ENCODE results near the gene GNAQ.
A peak's percentile ranks its signal among the peaks of the same experiment; 100 is the strongest.

Gene GNAQ

DNA sequence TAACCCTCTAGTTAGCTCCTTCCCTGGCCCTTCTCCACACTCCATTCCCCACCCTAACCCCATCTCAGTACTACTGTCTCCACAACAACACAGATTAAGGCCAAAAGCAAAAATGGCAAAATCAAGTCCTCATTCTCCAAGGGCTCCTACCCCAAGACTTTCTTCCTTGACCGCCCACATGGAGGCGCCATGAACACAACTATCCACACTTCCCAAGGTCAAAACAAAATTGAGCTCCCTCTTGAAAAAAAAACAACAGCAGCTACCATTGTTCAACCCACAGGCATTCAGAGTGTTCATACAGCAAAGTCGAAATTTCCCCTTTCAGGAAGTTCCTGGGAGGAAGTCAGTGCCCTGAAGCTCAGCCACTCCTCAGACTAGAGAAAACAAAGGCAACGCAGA lies 54.4 kb downstream of the GNAQ start:
- peak in 50 of 58 donors; percentile 6 to 79 (median 45) for DNase-seq

DNA sequence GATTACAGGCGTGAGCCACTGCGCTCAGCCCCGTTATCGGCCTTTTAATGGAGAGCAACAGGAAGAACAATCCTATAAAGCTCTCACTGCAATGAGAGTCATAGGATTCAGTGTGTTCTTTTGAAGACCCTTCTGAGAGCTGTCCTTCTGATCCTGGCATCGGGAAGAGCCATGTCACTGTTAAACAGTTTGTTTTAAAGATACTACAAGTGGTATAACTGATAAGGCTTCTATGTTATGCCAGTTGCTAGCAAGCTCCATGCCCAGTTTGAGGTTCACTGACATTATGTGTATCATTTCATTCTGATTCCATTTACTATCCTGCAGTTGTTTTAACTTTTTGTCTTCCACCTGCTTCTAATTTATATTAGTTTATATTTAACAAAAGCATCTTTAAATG lies 55.8 kb downstream of the GNAQ start:
- DNase-seq: no peak

DNA sequence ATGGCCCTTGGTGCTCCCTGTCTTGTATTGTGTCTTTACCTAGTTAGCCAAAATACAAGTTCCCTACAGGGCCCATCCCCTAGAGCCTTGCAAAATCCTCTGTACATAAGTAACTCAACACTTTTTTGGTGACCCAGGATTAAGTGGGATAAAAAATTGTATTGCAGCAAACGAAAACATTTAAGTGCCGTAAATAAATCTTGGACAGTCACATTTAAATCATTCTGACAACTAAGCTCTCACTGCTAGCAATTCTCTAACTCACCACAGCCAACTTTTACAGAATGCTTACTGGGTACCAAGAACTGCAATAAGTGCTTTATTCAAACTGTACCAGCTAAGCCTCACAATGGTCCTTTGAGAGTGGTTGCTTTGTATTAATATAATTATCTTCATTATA lies 56.6 kb downstream of the GNAQ start:
- no peak for DNase-seq

DNA sequence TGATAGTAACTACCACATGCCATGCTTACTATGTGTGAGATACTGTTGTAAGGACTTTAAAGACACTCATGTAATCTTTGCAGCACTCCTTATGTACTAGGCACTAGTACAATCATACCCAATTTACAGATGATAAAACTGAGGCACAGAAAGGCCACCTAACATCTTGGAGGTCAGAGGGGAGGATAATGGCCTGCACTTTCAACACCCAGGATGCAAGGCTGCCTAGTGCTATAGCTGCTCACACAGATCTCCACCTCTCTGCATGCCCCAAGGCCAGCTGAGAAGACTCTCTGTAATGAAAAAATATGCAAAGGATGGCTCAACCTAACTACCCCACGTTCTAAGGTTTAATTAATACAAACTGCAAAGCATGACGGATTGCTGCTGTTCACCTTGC lies 57.2 kb downstream of the GNAQ start:
- DNase-seq: no peak

DNA sequence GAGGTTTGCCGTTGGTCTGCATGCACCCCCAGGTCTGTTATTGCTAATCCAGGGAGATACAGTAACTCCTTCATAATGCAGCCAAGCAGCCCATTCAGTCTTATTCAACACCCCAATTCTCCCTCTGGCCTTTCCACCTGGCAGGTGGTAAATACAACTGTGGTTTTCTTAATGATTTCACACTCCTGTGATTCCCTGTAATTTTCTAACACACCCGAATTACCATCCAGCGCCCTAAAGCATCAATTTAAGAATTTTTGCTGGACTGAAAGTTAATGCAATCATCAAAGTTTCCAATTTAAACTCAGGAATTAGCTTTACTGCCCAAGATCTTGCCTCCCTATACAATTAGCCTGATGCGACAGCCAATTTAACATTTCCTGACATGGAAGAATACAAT lies 62.5 kb downstream of the GNAQ start:
- no peak for DNase-seq

DNA sequence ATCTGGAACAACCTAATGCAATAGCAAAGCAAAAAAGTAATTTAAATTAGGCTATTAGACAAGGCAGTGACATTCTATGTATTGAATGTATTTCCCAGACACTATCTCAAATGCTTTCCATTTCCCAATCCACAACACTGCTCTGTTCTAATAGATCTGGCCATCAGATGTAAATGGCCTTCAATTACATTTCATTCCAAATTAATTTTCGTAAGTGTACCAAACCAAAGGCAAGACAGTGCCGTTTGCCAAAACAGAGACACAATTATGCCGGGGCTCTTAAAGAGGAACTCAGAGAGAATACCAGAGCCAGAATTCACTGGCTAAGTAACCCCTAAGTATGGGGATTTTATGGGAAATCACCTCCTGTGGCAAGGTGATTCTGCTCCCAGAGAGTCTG lies 63.1 kb downstream of the GNAQ start:
- no peak for DNase-seq

DNA sequence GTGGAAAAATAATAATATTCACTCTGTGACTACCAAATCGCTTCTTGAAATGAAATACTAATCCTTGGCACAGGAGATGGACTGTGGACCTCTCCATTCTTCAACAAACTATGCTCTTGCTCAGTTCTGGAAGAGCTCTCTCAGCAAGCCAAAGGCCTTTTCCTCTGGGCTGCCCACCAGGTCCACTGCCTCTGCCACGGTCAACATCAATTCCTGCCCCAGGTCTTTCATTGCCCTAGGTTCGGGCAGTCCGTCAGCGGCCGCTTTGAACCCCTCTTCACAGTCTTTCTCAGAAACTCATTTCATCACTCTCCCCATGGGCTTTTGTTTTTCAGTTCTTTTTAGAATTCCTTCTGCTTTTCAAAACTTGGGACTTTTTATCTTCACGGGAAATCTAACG lies 64.9 kb downstream of the GNAQ start:
- peak in 4 of 58 donors; percentile 5 to 19 (median 14) for DNase-seq

DNA sequence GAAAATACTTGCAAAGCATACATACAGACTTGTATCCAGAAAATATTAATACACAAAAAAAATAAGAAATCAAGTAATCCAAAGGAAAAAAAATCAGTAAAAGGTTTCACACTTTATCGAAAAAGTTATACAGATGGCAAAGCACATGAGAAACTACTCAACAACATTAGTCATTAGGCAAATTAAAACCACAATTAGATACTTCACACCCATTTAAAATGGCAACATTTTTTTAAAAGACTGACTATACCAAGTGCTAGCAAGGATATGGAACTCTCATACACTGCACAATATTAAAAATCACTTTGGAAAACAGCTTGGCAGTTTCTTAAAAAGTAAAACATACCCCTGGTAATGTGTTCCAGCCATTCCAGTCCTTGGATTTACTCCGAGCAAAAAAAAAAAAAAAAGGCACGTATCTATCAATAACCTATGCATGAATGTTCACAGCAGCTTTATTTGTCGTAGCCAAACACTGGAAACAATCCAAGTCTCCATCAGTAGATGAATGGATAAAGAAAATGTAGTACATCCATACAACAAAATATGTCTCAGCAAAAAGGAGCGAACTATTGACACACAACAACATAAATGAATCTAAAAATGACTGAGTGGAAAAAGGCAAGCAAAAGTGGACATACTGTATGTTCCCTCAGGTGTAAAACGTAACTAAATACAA lies 66.0 kb downstream of the GNAQ start:
- DNase-seq: no peak

DNA sequence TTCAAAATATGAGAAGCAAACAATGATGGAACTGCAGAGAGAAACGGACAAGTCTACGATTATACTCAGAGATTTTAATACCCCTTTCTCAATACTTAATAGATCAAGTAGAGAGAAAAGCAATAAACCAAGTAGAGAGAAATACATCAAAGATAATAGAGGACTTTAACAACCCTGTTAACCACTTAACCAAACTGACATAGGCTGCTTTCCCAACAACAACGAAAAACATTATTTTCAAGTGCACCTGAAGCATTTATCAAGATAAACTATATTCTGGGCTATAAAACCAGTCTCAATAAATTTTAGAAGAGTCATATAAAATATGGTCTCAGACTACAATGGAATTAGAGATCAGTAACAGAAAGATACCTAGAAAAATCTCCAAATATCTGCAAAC lies 67.4 kb downstream of the GNAQ start:
- no peak for DNase-seq

DNA sequence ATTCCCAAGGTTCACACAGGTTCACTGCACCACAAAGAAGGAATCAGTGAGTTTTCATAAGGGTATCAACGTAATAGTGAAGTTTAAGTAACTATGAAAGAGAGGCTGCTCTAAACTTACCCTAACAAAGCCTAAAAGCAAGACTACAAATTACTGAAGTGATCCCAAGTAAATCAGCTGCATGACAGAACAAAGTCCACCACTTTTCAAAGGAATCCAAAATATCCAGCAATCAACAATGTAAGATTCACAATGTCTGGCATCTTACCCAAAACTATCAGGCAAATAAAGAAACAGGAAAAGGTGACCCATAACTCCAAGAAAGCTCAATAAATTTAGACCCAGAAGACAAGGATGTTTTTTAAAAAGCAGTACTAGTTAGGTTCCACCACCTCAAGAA lies 70.1 kb downstream of the GNAQ start:
- no peak for DNase-seq

DNA sequence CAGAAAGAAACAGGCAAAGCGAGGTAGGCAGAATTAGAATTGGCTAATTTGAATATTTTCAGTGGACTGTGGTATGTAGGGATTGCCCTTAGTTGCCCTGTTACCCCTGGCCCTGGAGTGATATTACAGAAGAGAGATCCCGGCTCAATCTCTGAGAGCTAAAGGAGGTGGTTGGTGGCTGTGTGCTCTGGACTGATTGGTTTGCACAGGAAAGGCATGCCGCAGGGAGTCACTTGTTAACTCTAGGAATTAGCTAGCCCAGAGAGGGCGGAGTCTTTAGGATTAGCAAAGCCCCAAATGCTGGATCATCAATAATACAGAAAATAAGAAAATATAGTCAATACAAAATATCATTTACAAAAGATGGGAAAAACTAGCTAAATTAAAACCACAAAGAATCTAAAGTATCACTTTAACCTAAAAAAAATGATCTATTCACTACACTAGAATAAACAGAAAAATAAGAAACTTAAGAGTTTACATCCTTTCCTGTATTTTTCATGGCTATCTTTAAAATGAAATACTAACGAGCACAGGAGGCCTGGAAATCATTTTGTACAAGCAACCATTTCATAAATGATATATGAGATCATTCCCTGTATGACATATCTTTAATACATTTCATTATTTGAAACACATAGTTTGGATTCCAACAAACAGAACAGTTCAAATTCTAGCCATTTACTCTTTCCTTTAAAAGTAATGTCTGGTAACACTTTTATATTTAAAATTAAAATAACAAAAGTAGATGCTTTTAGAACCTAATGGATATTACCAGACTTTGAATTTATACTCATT lies 71.1 kb downstream of the GNAQ start:
- DNase-seq: no peak

DNA sequence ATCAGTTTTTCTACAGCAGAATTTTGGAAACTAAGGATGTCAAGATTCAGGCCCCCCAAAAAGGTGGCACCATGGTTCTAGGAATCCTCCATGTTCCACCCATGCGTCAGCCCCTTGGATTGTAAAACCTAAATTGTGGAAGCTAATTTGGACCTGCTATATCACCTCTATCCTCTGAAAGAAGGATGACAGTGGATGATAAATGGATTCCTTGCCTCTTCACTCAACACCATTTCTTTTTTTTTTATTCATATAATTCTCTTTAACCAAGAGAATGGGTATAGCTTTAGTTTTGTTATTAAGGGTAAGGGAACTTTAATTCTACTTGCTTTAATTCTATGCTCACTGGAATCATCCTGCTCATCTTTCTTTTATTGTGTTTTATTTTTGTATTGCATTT lies 71.8 kb downstream of the GNAQ start:
- no peak for DNase-seq

DNA sequence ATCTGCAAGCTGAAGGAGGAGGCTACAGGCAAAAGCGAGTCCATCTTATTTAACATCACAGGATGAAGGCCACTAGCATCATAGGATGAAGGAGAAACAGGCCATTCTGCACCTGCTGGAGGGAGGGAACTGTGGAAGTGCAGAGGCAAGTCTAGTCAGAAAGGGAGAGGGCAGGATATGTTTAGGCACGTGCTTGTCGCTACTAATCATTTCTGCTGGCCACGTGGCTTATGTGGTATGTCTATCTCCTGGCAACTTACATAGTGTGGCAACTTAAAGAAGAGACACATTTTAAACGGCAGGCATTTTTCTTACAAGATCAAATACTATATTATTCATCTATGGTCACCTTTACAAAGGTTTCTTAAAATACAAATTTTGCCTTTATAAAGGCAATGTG lies 74.0 kb downstream of the GNAQ start:
- no peak for DNase-seq

DNA sequence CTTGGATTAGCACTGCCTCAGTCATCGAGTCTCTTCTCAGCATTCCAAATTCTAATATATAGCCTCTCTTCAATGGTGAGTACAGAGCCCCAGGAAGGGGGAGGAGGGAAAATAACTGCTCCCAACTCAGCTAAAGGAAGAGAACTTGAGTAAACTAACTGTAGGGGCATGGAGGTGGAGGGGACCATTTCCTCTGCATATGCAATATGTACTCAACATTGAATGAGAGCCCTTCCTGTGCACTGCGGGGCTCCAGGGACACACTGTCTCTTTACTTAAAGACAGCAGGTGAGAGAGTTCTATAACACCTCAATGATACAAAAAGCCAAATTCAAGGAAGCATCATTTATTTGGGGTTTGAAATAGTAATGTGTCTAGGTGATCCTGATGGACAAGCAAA lies 75.1 kb downstream of the GNAQ start:
- DNase-seq: no peak

DNA sequence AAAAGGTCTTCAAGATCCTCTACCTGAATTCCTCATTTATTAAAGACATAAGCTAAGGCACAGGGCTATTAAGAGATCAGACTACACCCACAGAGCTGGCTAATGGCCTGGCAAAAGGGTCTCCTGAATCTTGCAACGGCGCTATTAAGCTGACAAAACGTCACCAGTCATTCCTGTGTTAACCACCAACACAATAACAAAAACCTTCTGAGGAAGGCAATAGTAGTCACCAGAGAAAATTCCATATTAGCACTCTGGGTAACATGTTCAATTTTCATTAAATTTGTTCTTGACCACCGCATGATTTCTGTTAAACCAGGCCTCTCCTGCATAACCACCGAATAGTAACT lies 77.0 kb downstream of the GNAQ start:
- DNase-seq: no peak

DNA sequence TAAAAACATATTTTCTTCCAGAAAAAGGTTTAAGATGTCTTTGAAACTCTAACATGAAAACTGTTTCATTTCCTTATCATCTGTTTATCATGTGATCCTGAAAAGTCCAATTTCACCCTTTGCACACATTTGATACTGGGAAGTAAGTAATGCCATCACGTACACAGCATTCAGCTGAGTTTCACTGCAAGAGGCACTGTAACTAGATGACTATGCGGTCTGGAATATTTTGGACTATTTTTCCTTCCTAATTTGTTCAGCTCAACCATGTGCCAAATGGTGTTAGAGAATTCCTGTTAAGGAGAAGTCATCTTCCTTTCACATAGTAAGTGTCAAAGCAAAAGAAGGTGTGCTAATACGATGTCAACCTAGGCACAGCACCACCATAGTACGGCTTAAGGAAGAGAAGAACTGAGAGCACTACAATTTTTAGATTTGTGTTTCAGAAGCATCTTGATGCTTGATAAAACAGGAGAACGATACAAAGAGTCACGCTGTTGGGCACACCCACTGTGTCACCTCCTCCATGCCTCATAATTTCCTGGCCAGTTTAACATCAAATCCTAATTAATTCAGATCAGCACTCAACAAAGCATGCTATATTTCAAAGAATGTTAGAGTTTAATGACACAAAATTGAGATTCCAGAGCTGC lies 77.5 kb downstream of the GNAQ start:
- DNase-seq: no peak

DNA sequence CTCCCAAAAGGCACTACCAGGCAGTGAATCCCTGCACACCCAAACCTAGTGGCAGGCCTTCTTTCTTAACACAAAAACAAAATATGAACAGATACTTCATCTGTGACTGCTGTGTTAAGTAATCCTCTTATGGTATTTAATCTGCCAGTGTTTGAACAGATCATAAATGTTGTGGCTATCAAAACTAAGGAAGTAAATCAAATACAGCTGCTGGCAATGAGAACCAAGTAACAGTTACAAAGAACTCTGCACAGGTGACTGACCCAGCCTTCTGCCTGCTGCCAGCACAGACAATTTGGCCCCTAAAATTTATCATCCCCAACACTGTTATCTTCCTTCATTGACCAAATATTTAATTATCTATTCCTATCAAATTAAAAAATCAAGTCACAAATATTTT lies 78.0 kb downstream of the GNAQ start:
- no peak for DNase-seq

DNA sequence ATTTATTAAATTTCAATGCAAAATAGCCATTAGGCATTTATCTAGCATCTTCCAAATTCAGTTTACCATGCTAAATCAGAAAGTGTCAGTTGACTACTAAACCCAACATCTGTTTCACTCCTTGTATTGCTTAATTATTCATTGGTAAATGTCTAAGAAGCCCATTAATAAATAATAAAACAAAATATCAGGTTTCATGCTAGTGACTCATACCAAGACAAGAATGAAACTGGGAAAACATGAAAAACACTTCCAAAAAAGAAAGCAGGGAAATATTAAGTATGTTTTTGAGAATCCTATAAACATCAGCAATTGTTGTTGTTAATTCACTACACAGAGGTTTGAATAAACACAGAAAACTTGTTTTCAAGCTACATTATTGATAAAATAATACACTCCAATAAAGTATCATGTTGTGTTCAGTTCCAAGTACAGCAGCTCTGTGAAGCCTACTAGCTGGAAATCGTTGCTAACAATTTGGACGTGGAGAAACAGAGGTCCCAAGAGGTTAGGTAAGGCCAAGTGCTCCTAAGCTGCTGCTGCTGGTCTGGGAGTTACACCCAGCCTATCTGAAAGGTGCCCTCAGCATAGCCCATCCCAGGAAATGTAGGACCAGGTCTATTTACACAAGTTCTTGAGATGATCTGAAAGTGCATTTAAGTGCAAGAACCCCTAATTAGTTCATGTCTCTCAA lies 78.8 kb downstream of the GNAQ start:
- DNase-seq: no peak

DNA sequence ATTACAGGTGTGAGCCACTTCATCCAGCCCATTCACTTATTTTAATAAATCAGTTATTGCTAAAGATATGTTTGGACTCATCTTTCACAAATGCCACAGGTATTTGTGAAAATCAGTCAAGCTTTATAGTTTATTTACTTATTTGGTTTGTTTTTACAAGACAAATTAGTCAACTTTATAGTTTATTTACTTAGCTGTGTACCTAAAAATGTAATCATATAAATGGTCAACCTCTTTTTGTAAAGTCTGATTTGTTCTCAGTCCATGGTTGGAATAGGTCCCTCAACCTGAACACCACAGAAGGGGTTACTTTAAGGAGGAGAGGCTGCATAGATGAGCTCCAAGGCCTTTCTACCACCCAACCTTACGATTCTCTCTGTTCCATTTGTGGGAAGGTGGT lies 80.2 kb downstream of the GNAQ start:
- no peak for DNase-seq

DNA sequence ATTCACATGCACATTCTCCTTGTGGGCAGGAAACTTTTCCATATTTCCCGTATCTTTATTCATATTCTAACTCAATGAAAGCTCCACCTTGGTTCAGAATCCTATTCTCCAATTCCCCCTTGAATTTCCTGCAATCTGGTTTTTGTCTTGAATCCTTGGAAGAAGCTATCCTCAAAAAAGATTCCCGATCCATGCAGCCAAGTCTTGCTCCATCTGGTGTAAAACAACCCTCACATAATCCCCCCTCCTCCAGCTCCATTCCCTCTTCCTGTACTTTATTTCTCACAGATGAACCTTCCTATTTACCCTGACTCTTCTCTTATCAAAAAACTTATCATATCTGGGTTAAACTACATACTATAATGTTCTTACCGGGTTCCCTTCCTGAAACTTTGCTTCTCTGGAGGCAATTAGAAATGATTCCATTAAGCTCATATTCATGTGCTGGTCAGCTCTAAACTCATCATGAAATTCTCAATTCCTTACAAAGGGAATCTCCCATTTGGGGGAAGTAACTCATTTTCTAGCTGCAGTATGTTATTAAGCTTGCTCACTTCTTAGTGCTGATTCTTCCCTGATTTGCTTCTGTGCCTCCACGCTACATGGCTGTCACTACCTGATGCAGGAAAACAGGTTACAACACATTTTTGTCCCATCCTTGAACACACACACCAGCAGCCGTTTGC lies 81.7 kb downstream of the GNAQ start:
- DNase-seq: no peak

DNA sequence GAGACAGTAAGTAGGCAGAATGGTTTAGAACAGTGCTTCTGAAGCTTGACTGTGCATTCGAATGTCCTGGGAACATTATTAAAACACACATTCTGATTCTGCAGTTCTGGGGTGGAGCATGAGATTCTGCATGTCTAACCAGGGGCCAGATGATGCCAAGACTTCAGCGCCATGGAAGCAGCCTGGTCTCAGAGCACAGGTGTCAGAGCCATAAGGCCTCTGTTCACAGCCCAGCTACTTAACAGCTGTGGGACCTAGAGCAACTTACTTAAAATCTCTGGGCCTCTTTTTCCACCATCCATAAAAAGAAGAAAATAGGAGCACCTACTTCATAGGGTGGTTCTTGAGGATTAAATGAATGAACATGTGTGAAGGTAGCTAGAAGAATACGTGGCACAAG lies 84.0 kb downstream of the GNAQ start:
- no peak for DNase-seq
